Stimulated activated CD8-positive, alpha-beta memory T cell treated with anti-CD3 and anti-CD28 coated beads, Interleukin-15, amount 100 ng/mL, for 4 hours (primary cell): Measurements from ENCODE around the gene AJM1.
"Not testable (repeated sequence)": the region's sequence is repeated elsewhere in the genome, so short reads cannot be mapped to it uniquely, and the experiment has no call there.

Source experiments
- DNase-seq, 2 donors: peaks; one replicate each; pipeline ENCODE4 v3.0.0-alpha.2; 2020; ENCODE audit warnings: low read depth in 2 of 2

AJM1 gene

GRCh38 chr9:136842380-136842948 is at the start of gene AJM1:
AJM1 (plus strand) TSS chr9:136842478; CDS start chr9:136844415, 1,937 bp downstream.
- peak; percentile 56 to 58 for DNase-seq

GRCh38 chr9:136793086-136793946 is 49.0 kb upstream of the AJM1 start:
- no peak for DNase-seq

GRCh38 chr9:136794281-136794999 is 47.8 kb upstream of the AJM1 start:
- no peak for DNase-seq

- DNase-seq = no peak
Observed at GRCh38 chr9:136795000-136795348, 47.3 kb upstream of the AJM1 start.

GRCh38 chr9:136796238-136796774 is 46.0 kb upstream of the AJM1 start, which contains the start of gene CCDC183:
CCDC183 (plus strand) TSS chr9:136796338; CDS start chr9:136796398, 60 bp downstream.
- DNase-seq = no peak

GRCh38 chr9:136796775-136797347 is 45.4 kb upstream of the AJM1 start:
- not testable (repeated sequence) for DNase-seq

- DNase-seq = no peak
Observed at GRCh38 chr9:136798708-136799078, 43.6 kb upstream of the AJM1 start.

GRCh38 chr9:136799079-136799853 is 43.0 kb upstream of the AJM1 start:
- DNase-seq = no peak

- peak; percentile 79 to 83 for DNase-seq
Observed at GRCh38 chr9:136799854-136800657, 42.2 kb upstream of the AJM1 start.

- no peak for DNase-seq
Observed at GRCh38 chr9:136802321-136802720, 40.0 kb upstream of the AJM1 start.

- not testable (repeated sequence) for DNase-seq
Observed at GRCh38 chr9:136803009-136803550, 39.2 kb upstream of the AJM1 start.

- no peak for DNase-seq
Observed at GRCh38 chr9:136803551-136804508, 38.4 kb upstream of the AJM1 start.

- DNase-seq = no peak
Observed at GRCh38 chr9:136804509-136805206, 37.6 kb upstream of the AJM1 start.

- no peak for DNase-seq
Observed at GRCh38 chr9:136805207-136805740, 37.0 kb upstream of the AJM1 start.

GRCh38 chr9:136806067-136806466 is 36.2 kb upstream of the AJM1 start:
- DNase-seq = no peak

- no peak for DNase-seq
Observed at GRCh38 chr9:136806631-136807201, 35.6 kb upstream of the AJM1 start.

- peak; percentile 52 to 74 for DNase-seq
Observed at GRCh38 chr9:136807281-136808074, 34.8 kb upstream of the AJM1 start, which contains the start of gene RABL6. RABL6 (plus strand) TSS chr9:136807948; CDS start chr9:136808197, 249 bp downstream.
